Activated CD4-positive, alpha-beta T cell treated with anti-CD3 and anti-CD28 coated beads for 36 hours (primary cell): Measurements from ENCODE around the gene MINK1. TPM values are rescaled to one million over a fixed set of nuclear protein-coding genes. Genes with fewer than 3 reads are reported as not detected.
"Not testable (repeated sequence)": the region's sequence is repeated elsewhere in the genome, so short reads cannot be mapped to it uniquely, and the experiment has no call there.

Source experiments
- ATAC-seq: fragments of 200-7000 bp; cut with Tn5 transposase; one replicate; pipeline ENCODE4 v1.10.0; 2021; ENCODE audit warnings: mild to moderate bottlenecking, moderate library complexity
- CTCF ChIA-PET: fragments of 350-600 bp; sonication (Branson Sonifier 250); formaldehyde crosslinking; loops from one replicate; lab custom pipeline; 2021; ENCODE audit warnings: antibody characterized with exemption; lab: Charles Lee
- POLR2A ChIA-PET: fragments of 350-600 bp; sonication (Branson Sonifier 250); formaldehyde crosslinking; loops from one replicate; lab custom pipeline; 2021; ENCODE audit warnings: antibody characterized with exemption, inconsistent platforms; lab: Charles Lee
- DNase-seq: peaks from one replicate; pipeline ENCODE4 v3.0.0-alpha.2; 2020
- H3K27ac Mint-ChIP-seq: one replicate; pipeline ENCODE4 v1.8.0; 2021; ENCODE audit warnings: mixed read lengths
- H3K27me3 Mint-ChIP-seq: one replicate; pipeline ENCODE4 v1.8.0; 2021; ENCODE audit warnings: mixed read lengths
- H3K36me3 Mint-ChIP-seq: one replicate; pipeline ENCODE4 v1.8.0; 2021; ENCODE audit warnings: low read depth, mixed read lengths
- H3K4me1 Mint-ChIP-seq: one replicate; pipeline ENCODE4 v1.8.0; 2021; ENCODE audit warnings: mixed read lengths
- H3K4me3 Mint-ChIP-seq: one replicate; pipeline ENCODE4 v1.8.0; 2021; ENCODE audit warnings: mild to moderate bottlenecking, moderate library complexity, mixed read lengths
- H3K9me3 Mint-ChIP-seq: one replicate; pipeline ENCODE4 v1.8.0; 2021; ENCODE audit warnings: low read depth, mixed read lengths
- intact Hi-C, 2 experiments: fragments of 100-400 bp; cut with DNase I in 1 of 2; cut with micrococcal nuclease in 1 of 2; formaldehyde crosslinking; loops; one replicate each; pipeline versions ENCODE4 v1.14.2 to v1.15.1; 2022 to 2024; cut with DNase I, micrococcal nuclease
- total RNA-seq, 2 experiments: library from RNA; stranded (reverse); gene quantifications; one replicate each; pipeline ENCODE4 v1.2.3, GENCODE V29; 2021

Gene MINK1
- total RNA-seq, 2 experiments from 2014 or later = 48.2 to 57.7 TPM

- Mint-ChIP-seq H3K36me3 (peaks cover 4% of the 10 kb centered on the region), H3K4me1 (peaks cover 7% of the 10 kb centered on the region), H3K4me3 (no peak overlapping the region), H3K9me3 (no peaks in the 10 kb centered on the region), H3K27ac (no peak overlapping the region), H3K27me3 (no peaks in the 10 kb centered on the region)
- DNase-seq (no peak), ATAC-seq (no peak)
- ChIA-PET POLR2A (no interaction called here), CTCF (no interaction called here)
- intact Hi-C loops = no loop called here
Observed at GRCh38 chr17:4810696-4811290, 22.3 kb upstream of the MINK1 start.

GRCh38 chr17:4811471-4811870 is 21.7 kb upstream of the MINK1 start:
- intact Hi-C loops = no loop called here

GRCh38 chr17:4812690-4813089 is 20.4 kb upstream of the MINK1 start:
- Mint-ChIP-seq H3K27ac (no peak overlapping the region), H3K36me3 (peaks cover 9% of the 10 kb centered on the region), H3K27me3 (no peaks in the 10 kb centered on the region), H3K4me1 (peaks cover 2% of the 10 kb centered on the region), H3K9me3 (no peaks in the 10 kb centered on the region), H3K4me3 (no peak overlapping the region)
- DNase-seq (no peak), ATAC-seq (no peak)
- POLR2A ChIA-PET = no interaction called here
- intact Hi-C loops = no loop called here
- CTCF ChIA-PET = interaction anchor here (0.6 kb wide), 1 partner anchor 87 kb away, joined by 3 read pairs; the partner anchor contains the start of gene C17orf107

More at GRCh38 chr17:4811471-4811870, 21.7 kb upstream of the MINK1 start:
- ChIA-PET CTCF (no interaction called here), POLR2A (no interaction called here)
- Mint-ChIP-seq H3K36me3 (peaks cover 6% of the 10 kb centered on the region), H3K27ac (no peak overlapping the region), H3K27me3 (no peaks in the 10 kb centered on the region), H3K4me1 (peaks cover 2% of the 10 kb centered on the region), H3K9me3 (no peaks in the 10 kb centered on the region), H3K4me3 (no peak overlapping the region)
- no peak for DNase-seq
- no peak for ATAC-seq

- no peaks in the 10 kb centered on the region for H3K9me3 Mint-ChIP-seq
- no peak overlapping the region for H3K4me3 Mint-ChIP-seq
- intact Hi-C loops = no loop called here
- DNase-seq (no peak), ATAC-seq (no peak)
- POLR2A ChIA-PET = no interaction called here
- no peak overlapping the region for H3K27ac Mint-ChIP-seq
- no peaks in the 10 kb centered on the region for H3K27me3 Mint-ChIP-seq
- CTCF ChIA-PET = no interaction called here
- H3K36me3 Mint-ChIP-seq = peaks cover 10% of the 10 kb centered on the region
- no peaks in the 10 kb centered on the region for H3K4me1 Mint-ChIP-seq
Observed at GRCh38 chr17:4815043-4815675, 18.0 kb upstream of the MINK1 start.

GRCh38 chr17:4816826-4817225 is 16.3 kb upstream of the MINK1 start:
- Mint-ChIP-seq H3K4me3 (no peak overlapping the region), H3K27ac (no peak overlapping the region), H3K9me3 (no peaks in the 10 kb centered on the region), H3K27me3 (no peaks in the 10 kb centered on the region), H3K4me1 (no peaks in the 10 kb centered on the region), H3K36me3 (peaks cover 9% of the 10 kb centered on the region)
- ChIA-PET CTCF (no interaction called here), POLR2A (no interaction called here)
- intact Hi-C loops = no loop called here
- ATAC-seq (no peak), DNase-seq (no peak)

GRCh38 chr17:4818276-4818675 is 14.9 kb upstream of the MINK1 start:
- ChIA-PET CTCF (no interaction called here), POLR2A (no interaction called here)
- H3K27me3 Mint-ChIP-seq = no peaks in the 10 kb centered on the region
- intact Hi-C loops = no loop called here
- peaks cover 9% of the 10 kb centered on the region for H3K36me3 Mint-ChIP-seq
- no peak overlapping the region for H3K4me3 Mint-ChIP-seq
- no peaks in the 10 kb centered on the region for H3K4me1 Mint-ChIP-seq
- ATAC-seq = no peak
- no peaks in the 10 kb centered on the region for H3K9me3 Mint-ChIP-seq
- H3K27ac Mint-ChIP-seq = no peak overlapping the region
- no peak for DNase-seq

GRCh38 chr17:4822835-4823234 is 10.3 kb upstream of the MINK1 start:
- ChIA-PET POLR2A (no interaction called here), CTCF (interaction anchor here (0.5 to 0.7 kb wide), 2 partner anchors 114 to 180 kb away, joined by 3 read pairs; no protein-coding TSS in a partner anchor)
- ATAC-seq = no peak
- no peaks in the 10 kb centered on the region for H3K9me3 Mint-ChIP-seq
- H3K27ac Mint-ChIP-seq = no peak overlapping the region
- intact Hi-C loops = no loop called here
- H3K4me1 Mint-ChIP-seq = no peaks in the 10 kb centered on the region
- H3K27me3 Mint-ChIP-seq = no peaks in the 10 kb centered on the region
- no peak overlapping the region for H3K4me3 Mint-ChIP-seq
- DNase-seq = no peak
- H3K36me3 Mint-ChIP-seq = peaks cover 2% of the 10 kb centered on the region

GRCh38 chr17:4823373-4824089 is 9.6 kb upstream of the MINK1 start:
- ATAC-seq = no peak
- Mint-ChIP-seq H3K36me3 (peaks cover 2% of the 10 kb centered on the region), H3K27me3 (no peaks in the 10 kb centered on the region), H3K4me3 (no peak overlapping the region), H3K4me1 (no peaks in the 10 kb centered on the region), H3K27ac (no peak overlapping the region), H3K9me3 (no peaks in the 10 kb centered on the region)
- POLR2A ChIA-PET = no interaction called here
- intact Hi-C loops = no loop called here
- no peak for DNase-seq
- CTCF ChIA-PET = interaction anchor here (0.6 to 0.7 kb wide), 3 partner anchors 35 to 179 kb away, joined by 3 read pairs; no protein-coding TSS in a partner anchor

GRCh38 chr17:4827399-4827798 is 5.7 kb upstream of the MINK1 start:
- Mint-ChIP-seq H3K27ac (no peak overlapping the region), H3K9me3 (no peaks in the 10 kb centered on the region), H3K4me3 (no peak overlapping the region), H3K27me3 (no peaks in the 10 kb centered on the region), H3K4me1 (no peaks in the 10 kb centered on the region), H3K36me3 (no peaks in the 10 kb centered on the region)
- DNase-seq = no peak
- CTCF ChIA-PET = no interaction called here
- POLR2A ChIA-PET = no interaction called here
- intact Hi-C loops = no loop called here
- no peak for ATAC-seq

- CTCF ChIA-PET, H3K27me3 Mint-ChIP-seq, H3K9me3 Mint-ChIP-seq, DNase-seq, H3K36me3 Mint-ChIP-seq: not testable (repeated sequence)
- intact Hi-C loops = loop anchor here (1.0 to 2.0 kb wide), 14 partner anchors 26 to 869 kb away; partner anchors contain the start of genes ARRB2 (in 2 of the 2), ATP2A3 (in 1 of the 2), C17orf107 (in 1 of the 2) and CXCL16 (in 1 of the 2)
- Mint-ChIP-seq H3K4me1 (peaks cover 25% of the 10 kb centered on the region), H3K4me3 (peak overlapping the region; percentile 90), H3K27ac (peak overlapping the region; percentile 91)
- ATAC-seq = peak; percentile 14
- POLR2A ChIA-PET = interaction anchor here (0.6 to 0.7 kb wide), 2 partner anchors 8 to 72 kb away, joined by 3 read pairs; no protein-coding TSS in a partner anchor
Observed at GRCh38 chr17:4832829-4833177, 337 bp upstream of the MINK1 start.

GRCh38 chr17:4833941-4834680 is 971 bp downstream of the MINK1 start:
- H3K4me1 Mint-ChIP-seq = peaks cover 30% of the 10 kb centered on the region
- ATAC-seq (no peak), DNase-seq (peak; percentile 29)
- ChIA-PET CTCF (interaction anchor here (0.7 kb wide), 1 partner anchor 34 kb away, joined by 4 read pairs; no protein-coding TSS in a partner anchor), POLR2A (no interaction called here)
- intact Hi-C loops = loop anchor here (1.0 to 2.0 kb wide), 14 partner anchors 27 to 870 kb away; partner anchors contain the start of genes ARRB2 (in 2 of the 2), ATP2A3 (in 1 of the 2), C17orf107 (in 1 of the 2) and CXCL16 (in 1 of the 2)
- no peaks in the 10 kb centered on the region for H3K36me3 Mint-ChIP-seq
- no peaks in the 10 kb centered on the region for H3K9me3 Mint-ChIP-seq
- peak overlapping the region; percentile 90 for H3K4me3 Mint-ChIP-seq
- H3K27ac Mint-ChIP-seq = peak overlapping the region; percentile 80
- no peaks in the 10 kb centered on the region for H3K27me3 Mint-ChIP-seq
